Muscle of leg (tissue), 16 donors: Measurements from ENCODE around the gene RCVRN. TPM values are rescaled to one million over a fixed set of nuclear protein-coding genes. Genes with fewer than 3 reads are reported as not detected.

ENCODE experiments used
- DNase-seq: peaks from one replicate; pipeline ENCODE4 v3.0.0; 2013
- H3K27ac ChIP-seq: one replicate; pipeline ENCODE4 v1.5.1; 2013; ENCODE audit warnings: mild to moderate bottlenecking, low read length, control low read depth
- H3K27me3 ChIP-seq: one replicate; pipeline ENCODE4 v1.6.1; 2013; ENCODE audit warnings: low read length; ENCODE audit not compliant: control insufficient read depth, insufficient read depth
- H3K36me3 ChIP-seq: one replicate; pipeline ENCODE4 v1.6.1; 2013; ENCODE audit warnings: low read length; ENCODE audit not compliant: control insufficient read depth, insufficient read depth
- H3K4me1 ChIP-seq: one replicate; pipeline ENCODE4 v1.6.1; 2013; ENCODE audit warnings: low read length; ENCODE audit not compliant: control insufficient read depth, insufficient read depth
- H3K4me3 ChIP-seq: one replicate; pipeline ENCODE4 v1.5.1; 2013; ENCODE audit warnings: low read length, control low read depth
- H3K9me3 ChIP-seq: replicated peaks from 2 replicates; pipeline ENCODE4 v1.6.1; 2013; ENCODE audit warnings: low read depth, low read length; ENCODE audit not compliant: control insufficient read depth
- WGBS: methylation state at CpG from one replicate; pipeline ENCODE4 v1.1.5; 2013; ENCODE audit warnings: missing lambda C conversion rate; ENCODE audit not compliant: insufficient coverage; 5-methylcytosine and 5-hydroxymethylcytosine counted together
- long read RNA-seq, 11 donors: transcript quantifications; one replicate each; lab custom pipeline, GENCODE V29; 2026
- polyA plus RNA-seq, 8 donors: library from polyadenylated mRNA; unstranded; fragments of 120-200 nt; gene quantifications; one replicate each; pipeline versions ENCODE4 v1.2.1 to v1.2.3, GENCODE V29; 2013; ENCODE audit warnings: inconsistent platforms in 1 of 8, low replicate concordance in 1 of 8; ENCODE audit not compliant: insufficient read length in 8 of 8, insufficient read depth in 1 of 8
- total RNA-seq: library from RNA; stranded (reverse); fragments of 120-200 nt; gene quantifications from one replicate; pipeline ENCODE4 v1.2.4, GENCODE V29; 2013

RCVRN gene
- total RNA-seq, result 0.31 TPM
- 1 to 10 TPM in 1 of 8 donors, under 1 TPM in 7; 0.13 to 1.1 (median 0.62) TPM for polyA plus RNA-seq
- long read RNA-seq, donor 1, result 0 reads
- long read RNA-seq, donor 2, result 0 reads
- long read RNA-seq, donor 3, partial matches to known transcripts, result 0 of 1 reads
- long read RNA-seq, donor 3, other reads (novel, unspliced or antisense), result 0 of 1 reads
- long read RNA-seq, donor 4, result 0 reads
- long read RNA-seq, donor 5, result 0 reads
- long read RNA-seq, donor 6, result 0 reads
- long read RNA-seq, donor 7, result 0 reads
- long read RNA-seq, donor 8, result 0 reads
- long read RNA-seq, donor 9, result 0 reads
- long read RNA-seq, donor 10, partial matches to known transcripts, result 0 of 1 reads
- long read RNA-seq, donor 10, other reads (novel, unspliced or antisense), result 0 of 1 reads
- long read RNA-seq, donor 11, result 0 reads

GRCh38 chr17:9905078-9905415 is at the start of gene RCVRN:
TSS of gene RCVRN (minus strand) at chr17:9905271. CDS start at chr17:9905180, 91 bp downstream.
- Histone ChIP-seq H3K4me1 (peaks cover 11% of the 10 kb centered on the region), H3K27ac (no peak within 1 kb of the TSS), H3K36me3 (no peaks in the 10 kb centered on the region), H3K9me3 (no peaks in the 10 kb centered on the region), H3K27me3 (peaks cover 9% of the 10 kb centered on the region), H3K4me3 (no peak within 1 kb of the TSS)
- DNase-seq, result no peak
- 91% methylated on average over 9 of the region's 11 CpGs for WGBS

GRCh38 chr17:9953492-9953891 is 48.4 kb upstream of the RCVRN start:
- no peaks in the 10 kb centered on the region for H3K27me3 ChIP-seq
- H3K9me3 ChIP-seq, result no peaks in the 10 kb centered on the region
- no peak for DNase-seq
- H3K4me1 ChIP-seq, result peaks cover 13% of the 10 kb centered on the region
- WGBS, result 57% methylated on average over 6 of the region's 10 CpGs
- no peak overlapping the region for H3K4me3 ChIP-seq
- no peak overlapping the region for H3K27ac ChIP-seq
- H3K36me3 ChIP-seq, result no peaks in the 10 kb centered on the region

GRCh38 chr17:9951803-9952202 is 46.7 kb upstream of the RCVRN start:
- Histone ChIP-seq H3K36me3 (peaks cover 4% of the 10 kb centered on the region), H3K27me3 (no peaks in the 10 kb centered on the region), H3K4me1 (peaks cover 13% of the 10 kb centered on the region), H3K4me3 (no peak overlapping the region), H3K27ac (no peak overlapping the region), H3K9me3 (no peaks in the 10 kb centered on the region)
- WGBS, result 75% methylated on average over 4 of the region's 5 CpGs
- DNase-seq, result no peak

- peaks cover 12% of the 10 kb centered on the region for H3K36me3 ChIP-seq
- H3K4me3 ChIP-seq, result no peak overlapping the region
- H3K27me3 ChIP-seq, result peaks cover 2% of the 10 kb centered on the region
- H3K9me3 ChIP-seq, result no peaks in the 10 kb centered on the region
- H3K4me1 ChIP-seq, result peaks cover 10% of the 10 kb centered on the region
- DNase-seq, result peak; percentile 67
- peak overlapping the region; percentile 51 for H3K27ac ChIP-seq
- whole genome bisulfite sequencing, result 28% methylated on average over 8 of the region's 10 CpGs
Observed at GRCh38 chr17:9948928-9949327, 43.9 kb upstream of the RCVRN start.

- Histone ChIP-seq H3K4me3 (no peak overlapping the region), H3K9me3 (no peaks in the 10 kb centered on the region), H3K36me3 (peaks cover 42% of the 10 kb centered on the region), H3K4me1 (peaks cover 10% of the 10 kb centered on the region), H3K27ac (no peak overlapping the region), H3K27me3 (peaks cover 2% of the 10 kb centered on the region)
- WGBS, result 79% methylated on average over 5 of the region's 7 CpGs
- no peak for DNase-seq
Observed at GRCh38 chr17:9944704-9945103, 39.6 kb upstream of the RCVRN start.

GRCh38 chr17:9943343-9943742 is 38.3 kb upstream of the RCVRN start:
- Histone ChIP-seq H3K27me3 (peaks cover 2% of the 10 kb centered on the region), H3K4me1 (no peaks in the 10 kb centered on the region), H3K36me3 (peaks cover 53% of the 10 kb centered on the region), H3K27ac (no peak overlapping the region), H3K9me3 (peaks cover 4% of the 10 kb centered on the region), H3K4me3 (no peak overlapping the region)
- DNase-seq, result no peak
- 100% methylated on average over 1 of the region's 9 CpGs for WGBS

GRCh38 chr17:9942885-9943284 is 37.8 kb upstream of the RCVRN start:
- Histone ChIP-seq H3K27me3 (peaks cover 2% of the 10 kb centered on the region), H3K9me3 (peaks cover 6% of the 10 kb centered on the region), H3K27ac (no peak overlapping the region), H3K36me3 (peaks cover 53% of the 10 kb centered on the region), H3K4me3 (no peak overlapping the region), H3K4me1 (no peaks in the 10 kb centered on the region)
- 74% methylated on average over 13 of the region's 13 CpGs for WGBS
- DNase-seq, result no peak

GRCh38 chr17:9941305-9941704 is 36.2 kb upstream of the RCVRN start:
- peaks cover 53% of the 10 kb centered on the region for H3K36me3 ChIP-seq
- H3K4me1 ChIP-seq, result peaks cover 11% of the 10 kb centered on the region
- H3K9me3 ChIP-seq, result peaks cover 7% of the 10 kb centered on the region
- no peak overlapping the region for H3K27ac ChIP-seq
- DNase-seq, result no peak
- peaks cover 2% of the 10 kb centered on the region for H3K27me3 ChIP-seq
- WGBS, result 81% methylated on average over 6 of the region's 13 CpGs
- no peak overlapping the region for H3K4me3 ChIP-seq

- Histone ChIP-seq H3K27me3 (peaks cover 2% of the 10 kb centered on the region), H3K4me1 (peaks cover 11% of the 10 kb centered on the region), H3K9me3 (peaks cover 7% of the 10 kb centered on the region), H3K27ac (no peak overlapping the region), H3K36me3 (peaks cover 54% of the 10 kb centered on the region), H3K4me3 (no peak overlapping the region)
- WGBS, result 62% methylated on average over 9 of the region's 9 CpGs
- no peak for DNase-seq
Observed at GRCh38 chr17:9940841-9941240, 35.8 kb upstream of the RCVRN start.

- no peak for DNase-seq
- H3K36me3 ChIP-seq, result peaks cover 59% of the 10 kb centered on the region
- H3K9me3 ChIP-seq, result peaks cover 7% of the 10 kb centered on the region
- no peaks in the 10 kb centered on the region for H3K27me3 ChIP-seq
- H3K4me1 ChIP-seq, result peaks cover 17% of the 10 kb centered on the region
- WGBS, result no CpG with 5 or more reads among the region's 1 CpG
- H3K4me3 ChIP-seq, result no peak overlapping the region
- no peak overlapping the region for H3K27ac ChIP-seq
Observed at GRCh38 chr17:9938764-9939163, 33.7 kb upstream of the RCVRN start.
